CD4-positive, alpha-beta T cell treated with Interleukin-6 for 4 hours (primary cell): Measurements from ENCODE around the gene TXNRD2.
"Not testable (repeated sequence)": the region's sequence is repeated elsewhere in the genome, so short reads cannot be mapped to it uniquely, and the experiment has no call there.

ENCODE experiments used
- DNase-seq: peaks from one replicate; pipeline ENCODE4 v3.0.0-alpha.2; 2020; ENCODE audit warnings: mixed read lengths

TXNRD2 gene

DNA sequence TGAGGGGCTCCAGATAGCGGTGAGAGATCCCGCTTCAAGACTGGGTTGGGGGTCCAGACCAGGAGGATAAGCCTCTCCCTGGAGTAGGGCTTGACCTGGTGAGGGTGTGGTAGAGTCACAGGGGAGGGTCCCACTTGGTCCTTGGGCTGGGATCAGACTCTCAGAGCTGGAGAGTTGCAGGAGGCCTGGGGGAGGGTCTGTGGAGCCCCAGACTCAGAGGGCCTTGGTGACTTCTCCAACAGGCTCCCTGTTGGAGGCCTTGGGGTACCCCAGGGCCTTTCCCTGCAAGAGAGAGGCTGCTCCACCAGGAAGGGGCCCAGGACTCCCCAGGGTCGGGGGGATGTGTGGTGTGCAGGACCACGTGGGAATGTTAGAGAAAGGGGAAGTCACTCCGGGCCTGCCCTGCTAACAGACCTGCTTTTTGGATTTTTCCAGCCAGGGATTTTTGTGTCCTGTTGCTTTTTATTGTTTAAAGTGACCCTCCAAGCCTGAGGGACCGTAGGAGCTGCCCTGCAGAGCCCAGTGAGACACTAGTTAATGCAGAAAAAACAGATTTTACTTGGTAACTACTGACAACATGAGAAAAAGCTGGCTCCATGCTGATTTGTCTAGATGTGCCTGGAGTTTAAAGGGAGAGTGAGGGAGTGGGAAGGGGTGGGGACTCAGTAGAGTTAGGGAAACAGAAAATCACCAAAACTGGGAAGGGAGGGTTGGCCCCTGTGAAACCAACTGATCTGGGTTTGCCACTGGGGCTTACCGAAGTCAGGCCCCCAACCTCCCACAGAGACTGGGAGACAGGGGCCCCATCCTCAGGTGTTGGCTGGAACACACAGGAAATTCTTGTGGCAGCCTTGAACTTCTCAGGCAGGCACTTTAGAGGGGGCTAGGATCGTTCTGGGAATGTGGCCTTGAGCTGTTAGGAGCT is 801 bp upstream of the TXNRD2 start:
- DNase-seq = peak; percentile 22

DNA sequence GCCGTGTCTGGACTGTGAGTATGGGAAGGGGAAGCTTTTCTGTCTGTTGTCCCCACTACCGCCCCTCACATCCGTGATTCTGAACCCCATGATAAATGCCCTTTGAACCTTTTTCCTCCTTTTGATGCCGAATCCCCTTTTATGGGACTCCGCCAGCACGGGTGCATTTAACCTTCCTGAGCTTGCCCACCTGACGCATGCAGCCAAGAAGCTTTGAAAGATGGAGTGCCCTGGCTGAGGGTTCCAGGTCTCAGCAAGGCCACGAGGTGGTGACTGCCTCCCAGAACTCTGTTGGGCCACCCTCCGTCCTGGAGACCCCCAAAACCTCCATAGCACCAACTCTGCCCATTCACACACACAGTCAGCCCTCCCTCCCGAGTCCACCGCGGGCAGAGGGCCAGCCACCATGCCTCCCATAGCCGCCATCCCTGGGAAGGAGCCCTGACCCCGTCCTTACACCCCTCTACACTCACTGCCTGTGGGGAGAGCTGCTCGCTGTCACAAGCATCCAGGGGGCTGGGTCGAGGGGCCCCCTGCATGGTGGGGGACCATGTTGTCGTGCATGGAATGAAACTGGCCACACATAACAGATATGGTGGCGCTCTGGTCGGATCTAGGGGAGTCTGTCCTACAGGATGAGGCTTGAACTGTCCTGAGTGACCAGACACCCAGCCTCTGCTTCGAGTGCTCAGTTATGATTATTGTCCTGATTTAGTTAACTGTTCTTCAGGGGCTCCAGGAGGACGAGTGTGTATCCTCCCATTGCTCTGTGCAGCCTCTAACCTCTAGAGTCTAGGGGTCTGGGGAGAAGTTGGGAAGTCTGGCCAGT is 868 bp downstream of the TXNRD2 start:
- DNase-seq = no peak

DNA sequence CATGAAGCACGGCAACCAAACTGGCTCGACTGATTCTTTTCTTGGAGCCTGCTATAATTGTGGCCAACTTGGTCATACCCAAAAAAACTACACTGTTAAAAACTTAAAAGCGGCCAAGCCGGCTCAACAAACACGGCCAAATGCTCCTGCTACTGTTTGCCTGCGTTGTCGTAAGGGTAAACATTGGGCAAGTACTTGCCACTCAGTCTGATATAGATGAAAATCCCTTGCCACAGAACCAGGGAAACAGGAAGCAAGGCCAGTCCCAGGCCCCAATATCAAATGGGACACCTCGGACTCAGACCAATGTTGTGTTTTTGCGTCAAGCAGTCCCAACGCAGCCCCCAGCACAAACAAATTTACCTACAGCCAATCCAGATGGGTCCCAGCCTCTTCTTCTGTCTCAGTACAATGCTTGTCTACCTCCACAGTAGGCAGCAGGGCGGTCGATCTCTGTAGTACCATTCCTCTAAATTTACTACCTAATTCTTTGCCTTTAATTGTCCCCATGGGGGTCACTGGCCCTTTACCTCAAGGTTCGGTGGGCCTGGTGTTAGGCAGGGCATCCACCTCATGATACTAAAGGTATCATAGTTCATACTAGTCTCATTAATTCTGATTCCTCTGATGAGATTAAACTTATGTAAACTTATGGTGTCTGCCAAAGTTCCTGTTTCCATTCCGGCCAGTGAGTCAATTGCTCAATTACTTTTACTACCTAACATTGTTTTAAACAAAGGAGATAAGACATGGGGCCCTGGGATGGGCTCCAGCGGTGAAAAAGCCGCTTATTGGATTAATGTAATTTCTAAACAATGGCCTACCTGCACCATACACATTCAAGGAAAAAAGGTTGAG is 3.8 kb downstream of the TXNRD2 start:
- DNase-seq = no peak

DNA sequence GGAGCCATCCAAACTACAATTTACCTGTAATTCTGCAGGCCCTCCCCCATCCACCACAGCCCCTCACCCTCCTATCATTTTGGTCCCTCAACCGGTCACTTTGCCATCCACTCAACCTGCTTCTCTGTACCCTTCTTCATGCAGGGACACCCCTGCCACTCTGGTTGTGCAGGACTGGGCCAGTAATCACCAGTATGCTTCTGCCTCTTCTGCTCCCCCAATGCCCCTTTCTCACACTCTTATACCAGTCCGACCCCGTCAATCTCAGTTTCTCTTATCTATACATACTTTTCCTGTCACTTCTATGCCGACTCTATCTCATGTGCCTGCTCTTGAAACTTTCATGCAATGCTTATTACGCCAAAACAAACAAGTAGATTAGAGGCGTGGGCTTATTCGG is 5.1 kb downstream of the TXNRD2 start:
- DNase-seq = no peak

- DNase-seq = not testable (repeated sequence)
Measured at GRCh38 chr22:19935123-19935718, 6.4 kb downstream of the TXNRD2 start.

- no peak for DNase-seq
Measured at GRCh38 chr22:19933341-19934241, 8.0 kb downstream of the TXNRD2 start.

DNA sequence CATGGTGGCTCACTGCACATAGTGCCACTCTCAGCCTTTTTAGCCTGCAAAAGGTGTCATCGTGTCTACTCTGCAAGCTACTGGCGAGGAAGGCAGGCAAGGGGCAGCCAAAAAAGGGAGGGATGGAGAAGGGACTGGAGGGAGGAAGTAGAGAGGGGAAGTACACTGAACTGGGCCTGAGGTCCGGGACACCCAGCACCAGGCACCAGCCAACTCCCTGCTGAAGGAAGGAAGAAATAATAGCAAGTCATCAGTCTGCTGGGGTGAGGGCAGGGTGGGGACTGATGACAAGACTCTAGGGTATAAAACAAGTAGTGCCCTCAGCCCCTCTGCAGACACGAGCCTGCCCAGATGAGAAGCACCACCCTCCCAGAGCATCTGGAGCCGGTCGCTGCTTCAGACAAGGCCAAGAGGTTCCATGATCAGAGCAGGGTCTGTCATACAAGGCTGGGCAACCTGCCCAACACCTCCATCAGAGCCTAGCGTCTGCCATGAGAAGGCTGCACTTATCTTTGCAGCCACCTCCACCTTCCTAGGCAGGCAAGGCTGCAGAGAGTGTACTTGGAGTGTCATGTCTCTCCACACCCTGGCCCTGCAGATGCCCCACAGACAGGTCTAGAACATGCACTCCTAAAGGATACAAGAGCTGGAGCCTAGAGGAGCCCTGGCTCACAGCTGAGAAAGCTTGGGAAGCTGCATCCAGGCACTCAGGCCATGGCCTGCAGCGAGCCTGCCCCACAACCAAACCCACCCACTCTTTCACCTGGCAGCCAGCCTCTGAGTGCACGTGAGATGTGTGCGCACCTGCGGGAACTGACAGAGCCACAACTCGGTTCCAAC is 9.0 kb downstream of the TXNRD2 start:
- no peak for DNase-seq

GRCh38 chr22:19931514-19931913 is 10.1 kb downstream of the TXNRD2 start:
- no peak for DNase-seq

- DNase-seq = no peak
Measured at GRCh38 chr22:19930551-19931486, 10.8 kb downstream of the TXNRD2 start.

DNA sequence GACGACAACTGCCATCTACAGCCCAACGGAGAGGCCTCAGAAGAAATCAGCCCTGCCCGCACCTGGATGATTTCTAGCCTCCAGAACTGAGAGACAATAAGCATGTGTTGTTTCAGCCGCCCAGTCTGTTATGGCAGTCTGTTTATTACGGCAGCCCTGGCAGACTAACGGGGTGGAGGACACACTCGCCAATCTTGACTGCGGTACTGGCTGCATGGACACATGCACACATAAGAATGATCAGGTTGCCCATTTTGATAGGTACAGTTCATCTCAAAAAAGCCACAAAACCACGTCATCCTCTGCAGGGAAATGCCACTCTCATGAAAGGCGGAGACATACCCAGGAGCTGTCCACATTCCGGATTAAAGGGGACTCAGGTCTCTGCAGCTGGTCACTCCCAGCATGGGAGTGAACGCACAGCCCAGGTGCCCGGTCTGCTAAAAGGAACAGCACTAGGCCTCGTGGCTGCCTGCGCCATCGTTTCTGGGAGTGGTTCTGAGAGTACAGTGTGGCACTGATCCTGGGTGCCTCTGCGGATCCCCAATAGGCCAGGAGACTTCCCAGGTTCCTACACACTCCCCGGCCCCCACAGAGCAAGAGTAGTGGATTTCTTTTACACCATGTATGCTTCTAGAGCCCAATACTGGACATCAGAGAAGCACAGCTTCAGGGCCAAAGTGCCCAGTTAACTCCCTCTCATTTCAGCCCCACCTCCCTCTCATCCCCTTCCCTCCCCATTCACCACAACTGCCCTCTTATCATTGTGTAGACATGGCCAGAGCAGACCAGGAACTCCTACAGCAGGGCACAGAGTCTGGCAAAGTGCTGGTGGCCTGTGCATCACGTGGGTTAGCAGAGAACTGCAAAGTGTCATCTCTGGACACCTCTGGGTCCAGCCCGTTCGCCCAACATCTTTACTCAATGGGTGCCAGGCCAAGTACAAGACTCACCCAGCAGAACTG is 11.8 kb downstream of the TXNRD2 start:
- DNase-seq = no peak

- no peak for DNase-seq
Measured at GRCh38 chr22:19928207-19928606, 13.4 kb downstream of the TXNRD2 start.

DNA sequence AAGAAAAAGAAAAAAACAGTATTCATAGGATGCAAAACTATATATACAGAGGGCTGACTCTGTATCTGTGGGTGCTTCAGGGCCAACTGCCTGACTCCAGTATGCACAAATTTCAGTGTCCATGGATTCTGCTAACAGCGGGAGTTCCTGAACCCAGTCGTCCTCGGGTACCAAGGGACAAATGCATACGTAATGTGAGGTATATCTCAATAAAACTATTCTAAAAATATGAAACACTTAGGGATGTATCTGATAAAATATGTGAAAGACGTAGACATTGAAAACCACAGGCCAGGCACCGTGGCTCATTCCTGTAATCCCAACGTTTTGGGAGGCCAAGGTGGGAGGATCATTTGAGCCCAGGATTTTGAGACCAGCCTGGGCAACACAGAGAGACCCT is 13.9 kb downstream of the TXNRD2 start:
- DNase-seq = no peak

- DNase-seq = not testable (repeated sequence)
Measured at GRCh38 chr22:19926028-19926427, 15.6 kb downstream of the TXNRD2 start.

- DNase-seq = no peak
Measured at GRCh38 chr22:19923914-19924513, 17.6 kb downstream of the TXNRD2 start.

- DNase-seq = no peak
Measured at GRCh38 chr22:19921544-19922081, 20.0 kb downstream of the TXNRD2 start.

GRCh38 chr22:19919701-19920363 is 21.8 kb downstream of the TXNRD2 start:
- no peak for DNase-seq
